Measurements from ENCODE around the gene RBPJL. TPM values are rescaled to one million over a fixed set of nuclear protein-coding genes. Genes with fewer than 3 reads are reported as not detected.

RBPJL gene
- total RNA-seq = not detected

GRCh38 chr20:45306431-45306982 lies at the start of gene RBPJL:
Gene RBPJL (plus strand): TSS chr20:45306840. CDS start chr20:45306923, 83 bp downstream.
- intact Hi-C loops (cut with DNase I; ENCODE audit: low total_unique reads) = no loop called here
- Histone ChIP-seq H3K27me3 (peaks cover 0 to 10% of the 10 kb centered on the region in 2 donors), H3K4me1 (peaks cover 0 to 5% of the 10 kb centered on the region in 2 donors), H3K27ac (no peak within 1 kb of the TSS), H3K9me3 (no peaks in the 10 kb centered on the region), H3K36me3 (no peaks in the 10 kb centered on the region), H3K4me3 (no peak within 1 kb of the TSS)
- no peak for DNase-seq
- no peak for TF ChIP-seq POLR2A (IDR thresholded peaks at IDR 0.05)
- TF ChIP-seq, protein P1, sequence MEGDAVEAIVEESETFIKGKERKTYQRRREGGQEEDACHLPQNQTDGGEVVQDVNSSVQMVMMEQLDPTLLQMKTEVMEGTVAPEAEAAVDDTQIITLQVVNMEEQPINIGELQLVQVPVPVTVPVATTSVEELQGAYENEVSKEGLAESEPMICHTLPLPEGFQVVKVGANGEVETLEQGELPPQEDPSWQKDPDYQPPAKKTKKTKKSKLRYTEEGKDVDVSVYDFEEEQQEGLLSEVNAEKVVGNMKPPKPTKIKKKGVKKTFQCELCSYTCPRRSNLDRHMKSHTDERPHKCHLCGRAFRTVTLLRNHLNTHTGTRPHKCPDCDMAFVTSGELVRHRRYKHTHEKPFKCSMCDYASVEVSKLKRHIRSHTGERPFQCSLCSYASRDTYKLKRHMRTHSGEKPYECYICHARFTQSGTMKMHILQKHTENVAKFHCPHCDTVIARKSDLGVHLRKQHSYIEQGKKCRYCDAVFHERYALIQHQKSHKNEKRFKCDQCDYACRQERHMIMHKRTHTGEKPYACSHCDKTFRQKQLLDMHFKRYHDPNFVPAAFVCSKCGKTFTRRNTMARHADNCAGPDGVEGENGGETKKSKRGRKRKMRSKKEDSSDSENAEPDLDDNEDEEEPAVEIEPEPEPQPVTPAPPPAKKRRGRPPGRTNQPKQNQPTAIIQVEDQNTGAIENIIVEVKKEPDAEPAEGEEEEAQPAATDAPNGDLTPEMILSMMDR (IDR thresholded peaks at IDR 0.05) = peak; percentile 41 to 56 (median 45)

DNA sequence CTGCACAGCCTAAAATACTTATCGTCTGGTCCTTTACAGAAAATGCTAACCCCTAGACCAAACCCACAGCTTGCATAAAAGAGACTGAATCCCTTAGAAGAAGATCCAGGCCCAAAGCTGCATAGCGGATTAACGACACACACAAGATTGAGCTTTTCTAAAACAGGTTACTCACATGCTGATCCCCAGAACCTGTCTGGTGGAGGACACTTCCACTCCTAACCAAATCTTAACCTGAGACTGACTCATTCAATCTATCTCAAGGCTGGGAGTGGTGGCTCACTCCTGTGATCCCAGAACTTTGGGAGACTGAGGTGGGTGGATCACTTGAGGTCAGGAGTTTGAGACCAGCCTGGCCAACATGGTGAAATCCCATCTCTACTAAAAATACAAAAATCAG lies 49.5 kb upstream of the RBPJL start:
- no peaks in the 10 kb centered on the region for H3K36me3 ChIP-seq
- intact Hi-C loops (cut with DNase I; ENCODE audit: low total_unique reads) = no loop called here
- no peaks in the 10 kb centered on the region for H3K9me3 ChIP-seq
- no peak for DNase-seq
- H3K27me3 ChIP-seq = no peaks in the 10 kb centered on the region
- H3K4me1 ChIP-seq = no peaks in the 10 kb centered on the region
- no peak overlapping the region for H3K27ac ChIP-seq
- H3K4me3 ChIP-seq = no peak overlapping the region
- no peak for TF ChIP-seq POLR2A (IDR thresholded peaks at IDR 0.05)
- TF ChIP-seq, protein P1 (IDR thresholded peaks at IDR 0.05) = no peak

DNA sequence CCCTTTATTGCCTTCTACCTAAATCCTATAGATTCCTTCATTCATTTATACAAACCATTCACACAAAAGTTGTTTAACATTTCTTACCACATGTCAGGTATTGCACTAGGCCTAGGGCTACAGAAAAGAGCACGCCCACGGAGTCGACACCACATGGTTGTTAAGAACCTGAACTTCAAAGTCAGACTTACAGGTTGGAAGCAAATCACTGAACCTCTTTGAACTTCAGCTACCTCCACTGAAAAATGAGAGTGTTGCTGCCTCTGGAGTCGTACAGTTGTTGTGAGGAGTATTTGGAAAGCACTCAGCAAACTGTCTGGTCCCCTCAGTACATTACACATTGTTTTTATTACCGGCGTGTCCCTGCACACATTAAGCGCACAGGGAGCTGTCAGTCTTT lies 48.9 kb upstream of the RBPJL start:
- no peaks in the 10 kb centered on the region for H3K4me1 ChIP-seq
- intact Hi-C loops (cut with DNase I; ENCODE audit: low total_unique reads) = no loop called here
- H3K27ac ChIP-seq = no peak overlapping the region
- no peaks in the 10 kb centered on the region for H3K27me3 ChIP-seq
- no peaks in the 10 kb centered on the region for H3K36me3 ChIP-seq
- DNase-seq = no peak
- H3K9me3 ChIP-seq = no peaks in the 10 kb centered on the region
- H3K4me3 ChIP-seq = no peak overlapping the region
- TF ChIP-seq, protein P1 (IDR thresholded peaks at IDR 0.05) = no peak
- no peak for TF ChIP-seq POLR2A (IDR thresholded peaks at IDR 0.05)

DNA sequence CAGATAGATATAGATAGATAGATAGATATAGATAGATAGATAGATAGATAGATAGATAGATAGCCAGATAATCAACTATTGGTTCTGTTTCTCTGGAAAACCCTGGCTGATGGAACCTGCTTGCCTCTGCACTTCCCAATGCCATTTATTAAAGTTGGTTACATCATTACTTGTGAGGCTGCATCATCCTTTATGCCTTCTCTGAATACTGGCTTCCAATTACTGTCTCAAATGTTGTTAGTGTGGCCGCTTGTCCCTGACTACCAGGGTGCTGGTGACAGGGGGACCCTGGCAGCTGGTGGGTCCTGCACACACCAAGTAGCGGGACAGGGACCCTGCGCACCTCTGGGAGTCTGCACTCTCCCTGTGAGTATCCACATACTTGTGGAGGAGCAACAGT lies 48.4 kb upstream of the RBPJL start:
- no peak overlapping the region for H3K27ac ChIP-seq
- no peaks in the 10 kb centered on the region for H3K27me3 ChIP-seq
- no peaks in the 10 kb centered on the region for H3K4me1 ChIP-seq
- no peak overlapping the region for H3K4me3 ChIP-seq
- DNase-seq = no peak
- no peaks in the 10 kb centered on the region for H3K36me3 ChIP-seq
- intact Hi-C loops (cut with DNase I; ENCODE audit: low total_unique reads) = no loop called here
- TF ChIP-seq POLR2A (IDR thresholded peaks at IDR 0.05) = no peak
- TF ChIP-seq, protein P1 (IDR thresholded peaks at IDR 0.05) = no peak
- H3K9me3 ChIP-seq = no peaks in the 10 kb centered on the region

- no peak overlapping the region for H3K4me3 ChIP-seq
- TF ChIP-seq, protein P1 (IDR thresholded peaks at IDR 0.05) = no peak
- no peak for TF ChIP-seq POLR2A (IDR thresholded peaks at IDR 0.05)
- no peak for DNase-seq
- no peak overlapping the region for H3K27ac ChIP-seq
- H3K36me3 ChIP-seq = no peaks in the 10 kb centered on the region
- intact Hi-C loops (cut with DNase I; ENCODE audit: low total_unique reads) = no loop called here
- H3K9me3 ChIP-seq = no peaks in the 10 kb centered on the region
- no peaks in the 10 kb centered on the region for H3K27me3 ChIP-seq
- H3K4me1 ChIP-seq = no peaks in the 10 kb centered on the region
These were observed 48.0 kb upstream of the RBPJL start for GRCh38 chr20:45258664-45259063.

Data from uterus (tissue), 4 donors.